Vagina (tissue), 2 donors: ENCODE results near the gene RTTN.

Experiments used
- POLR2A ChIP-seq, 2 donors: fragments of 450-650 bp; IDR thresholded peaks; one replicate each; pipeline ENCODE4 v1.6.1; 2017; ENCODE audit warnings: antibody characterized with exemption in 2 of 2, mild to moderate bottlenecking in 2 of 2, moderate library complexity in 2 of 2
- POLR2AphosphoS5 ChIP-seq, 2 donors: sonication (generic); formaldehyde crosslinking; IDR thresholded peaks; one replicate each; pipeline ENCODE4 v1.9.0; 2017; ENCODE audit warnings: antibody characterized with exemption in 2 of 2, mild to moderate bottlenecking in 2 of 2, low read depth in 1 of 2; ENCODE audit not compliant: insufficient read depth in 1 of 2
- TF ChIP-seq, protein P1 (sequence below), 3 experiments: fragments of 450-650 bp in 2 of 3; fragments of 200-600 bp in 1 of 3; sonication (generic) in 1 of 3; IDR thresholded peaks; one replicate each; pipeline ENCODE4 v1.5.1; 2017 to 2019; ENCODE audit warnings: antibody characterized with exemption in 3 of 3, mild to moderate bottlenecking in 2 of 3, moderate library complexity in 2 of 3

DNA sequence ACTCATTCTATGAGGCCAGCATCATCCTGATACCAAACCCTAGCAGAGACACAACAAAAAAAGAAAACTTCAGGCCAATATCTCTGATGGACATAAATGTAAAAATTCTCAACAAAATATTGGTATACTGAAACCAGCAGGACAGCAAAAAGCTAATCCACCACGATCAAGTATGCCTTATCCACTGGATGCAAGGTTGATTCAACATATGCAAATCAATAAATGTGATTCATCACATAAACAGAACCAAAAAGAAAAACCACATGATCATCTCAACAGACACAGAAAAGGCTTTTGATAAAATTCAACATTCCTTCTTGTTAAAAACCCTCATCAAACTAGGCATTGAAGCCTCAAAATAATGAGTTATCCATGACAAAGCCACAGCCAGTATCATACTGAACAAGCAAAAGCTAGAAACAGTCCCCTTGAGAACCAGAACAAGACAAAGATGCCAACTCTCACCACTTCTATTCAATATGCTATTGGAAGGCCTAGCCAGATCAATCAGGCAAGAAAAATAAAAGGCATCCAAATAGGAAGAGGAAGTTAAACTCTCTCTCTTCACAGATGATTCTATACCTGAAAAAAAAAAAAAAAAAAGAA, 45.3 kb downstream of the RTTN start:
- TF ChIP-seq, protein P1, sequence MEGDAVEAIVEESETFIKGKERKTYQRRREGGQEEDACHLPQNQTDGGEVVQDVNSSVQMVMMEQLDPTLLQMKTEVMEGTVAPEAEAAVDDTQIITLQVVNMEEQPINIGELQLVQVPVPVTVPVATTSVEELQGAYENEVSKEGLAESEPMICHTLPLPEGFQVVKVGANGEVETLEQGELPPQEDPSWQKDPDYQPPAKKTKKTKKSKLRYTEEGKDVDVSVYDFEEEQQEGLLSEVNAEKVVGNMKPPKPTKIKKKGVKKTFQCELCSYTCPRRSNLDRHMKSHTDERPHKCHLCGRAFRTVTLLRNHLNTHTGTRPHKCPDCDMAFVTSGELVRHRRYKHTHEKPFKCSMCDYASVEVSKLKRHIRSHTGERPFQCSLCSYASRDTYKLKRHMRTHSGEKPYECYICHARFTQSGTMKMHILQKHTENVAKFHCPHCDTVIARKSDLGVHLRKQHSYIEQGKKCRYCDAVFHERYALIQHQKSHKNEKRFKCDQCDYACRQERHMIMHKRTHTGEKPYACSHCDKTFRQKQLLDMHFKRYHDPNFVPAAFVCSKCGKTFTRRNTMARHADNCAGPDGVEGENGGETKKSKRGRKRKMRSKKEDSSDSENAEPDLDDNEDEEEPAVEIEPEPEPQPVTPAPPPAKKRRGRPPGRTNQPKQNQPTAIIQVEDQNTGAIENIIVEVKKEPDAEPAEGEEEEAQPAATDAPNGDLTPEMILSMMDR (IDR thresholded peaks at IDR 0.05), result no peak
- no peak for TF ChIP-seq POLR2A (IDR thresholded peaks at IDR 0.05)
- no peak for TF ChIP-seq POLR2AphosphoS5 (IDR thresholded peaks at IDR 0.05; ENCODE audit: insufficient read depth in 1 of 2, low read depth in 1 of 2)
